ENCODE results near the gene TUBB3.

- no peak for TF ChIP-seq CTCF (IDR thresholded peaks at IDR 0.05)
- TF ChIP-seq POLR2AphosphoS5 (IDR thresholded peaks at IDR 0.05), result no peak
- TF ChIP-seq POLR2A (IDR thresholded peaks at IDR 0.05), result no peak
These were observed 50.7 kb downstream of the TUBB3 start for GRCh38 chr16:89973654-89974335.

All from breast epithelium (tissue), 3 donors.